ENCODE results near the gene RUBCN.

RUBCN gene

GRCh38 chr3:197775317-197775716 is 38.6 kb upstream of the RUBCN start:
- no peak for TF ChIP-seq REST (IDR thresholded peaks at IDR 0.05; ENCODE audit: low read depth)
- TF ChIP-seq CEBPB (IDR thresholded peaks at IDR 0.05): no peak
- no peak for TF ChIP-seq MAX (IDR thresholded peaks at IDR 0.05)
- no peak for TF ChIP-seq YY1 (IDR thresholded peaks at IDR 0.05; ENCODE audit: low read depth)
- TF ChIP-seq RAD21 (IDR thresholded peaks at IDR 0.05; ENCODE audit: low read depth): no peak

- TF ChIP-seq MAX (IDR thresholded peaks at IDR 0.05) (no peak), ZBTB7A (IDR thresholded peaks at IDR 0.05; ENCODE audit: low read depth) (no peak), FOXM1 (IDR thresholded peaks at IDR 0.05; ENCODE audit: borderline replicate concordance, low read depth) (no peak), TEAD4 (IDR thresholded peaks at IDR 0.05) (no peak), EP300 (IDR thresholded peaks at IDR 0.05; ENCODE audit: borderline replicate concordance) (no peak), CEBPB (IDR thresholded peaks at IDR 0.05) (no peak), NFIC (IDR thresholded peaks at IDR 0.05) (no peak), USF1 (IDR thresholded peaks at IDR 0.05) (no peak), YY1 (IDR thresholded peaks at IDR 0.05; ENCODE audit: low read depth) (no peak), CREB1 (IDR thresholded peaks at IDR 0.05; ENCODE audit: low read depth) (no peak), REST (IDR thresholded peaks at IDR 0.05; ENCODE audit: low read depth) (no peak)
These were observed 25.1 kb upstream of the RUBCN start for GRCh38 chr3:197761784-197762183.

GRCh38 chr3:197758512-197758911 is 21.8 kb upstream of the RUBCN start:
- TF ChIP-seq TCF12 (IDR thresholded peaks at IDR 0.05; ENCODE audit: low read depth) (no peak), EGR1 (IDR thresholded peaks at IDR 0.05) (no peak), EP300 (IDR thresholded peaks at IDR 0.05; ENCODE audit: borderline replicate concordance) (no peak), MAX (IDR thresholded peaks at IDR 0.05) (no peak), TEAD4 (IDR thresholded peaks at IDR 0.05) (no peak), CREB1 (IDR thresholded peaks at IDR 0.05; ENCODE audit: low read depth) (no peak), CEBPB (IDR thresholded peaks at IDR 0.05) (no peak), USF1 (IDR thresholded peaks at IDR 0.05) (no peak), TAF1 (IDR thresholded peaks at IDR 0.05; ENCODE audit: low read depth) (no peak), NFIC (IDR thresholded peaks at IDR 0.05) (no peak), YY1 (IDR thresholded peaks at IDR 0.05; ENCODE audit: low read depth) (no peak), RAD21 (IDR thresholded peaks at IDR 0.05; ENCODE audit: low read depth) (no peak), REST (IDR thresholded peaks at IDR 0.05; ENCODE audit: low read depth) (no peak), FOXM1 (IDR thresholded peaks at IDR 0.05; ENCODE audit: borderline replicate concordance, low read depth) (no peak), ZBTB7A (IDR thresholded peaks at IDR 0.05; ENCODE audit: low read depth) (no peak)

GRCh38 chr3:197756704-197757103 is 20.0 kb upstream of the RUBCN start:
- TF ChIP-seq EP300 (IDR thresholded peaks at IDR 0.05; ENCODE audit: borderline replicate concordance) (no peak), RAD21 (IDR thresholded peaks at IDR 0.05; ENCODE audit: low read depth) (no peak), CREB1 (IDR thresholded peaks at IDR 0.05; ENCODE audit: low read depth) (no peak), REST (IDR thresholded peaks at IDR 0.05; ENCODE audit: low read depth) (no peak), ZBTB7A (IDR thresholded peaks at IDR 0.05; ENCODE audit: low read depth) (no peak), MAX (IDR thresholded peaks at IDR 0.05) (no peak), TCF12 (IDR thresholded peaks at IDR 0.05; ENCODE audit: low read depth) (no peak), YY1 (IDR thresholded peaks at IDR 0.05; ENCODE audit: low read depth) (no peak), CEBPB (IDR thresholded peaks at IDR 0.05) (no peak), TAF1 (IDR thresholded peaks at IDR 0.05; ENCODE audit: low read depth) (no peak), USF1 (IDR thresholded peaks at IDR 0.05) (no peak), FOXM1 (IDR thresholded peaks at IDR 0.05; ENCODE audit: borderline replicate concordance, low read depth) (no peak), TEAD4 (IDR thresholded peaks at IDR 0.05) (no peak), NFIC (IDR thresholded peaks at IDR 0.05) (no peak), EGR1 (IDR thresholded peaks at IDR 0.05) (no peak)

All from Ishikawa (cell line).